Posterior vena cava (tissue), 2 donors: Measurements from ENCODE around the gene B3GALNT2. TPM values are rescaled to one million over a fixed set of nuclear protein-coding genes. Genes with fewer than 3 reads are reported as not detected.
"Not testable (repeated sequence)": the region's sequence is repeated elsewhere in the genome, so short reads cannot be mapped to it uniquely, and the experiment has no call there.

Experiments used
- DNase-seq: peaks from one replicate; pipeline ENCODE4 v3.0.0-alpha.2; 2020; ENCODE audit warnings: low spot score
- intact Hi-C, 2 donors: fragments of 100-400 bp; cut with DNase I; formaldehyde crosslinking; loops; one replicate each; pipeline versions ENCODE4 v1.14.1 to v1.14.2; 2022 to 2023
- total RNA-seq, 2 donors: library from RNA; stranded (reverse); fragmentation: NEBNext Ultra II Directional; extraction: Animal tissue kit (Norgen Biotek cat#: 25700); gene quantifications; one replicate each; pipeline ENCODE4 v1.2.1, GENCODE V29; 2021
- donor health status: DM: yes; HTN: yes; CAD: no.
- donor health status: DM: yes; HTN: yes; CAD: no.

The B3GALNT2 gene
- total RNA-seq, 2 donors from 2014 or later: 31.9 to 32.4 TPM

GRCh38 chr1:235461954-235462353 is 42.3 kb downstream of the B3GALNT2 start:
- DNase-seq: no peak
- intact Hi-C loops: no loop called here

GRCh38 chr1:235460770-235461169 is 43.5 kb downstream of the B3GALNT2 start:
- DNase-seq: no peak
- intact Hi-C loops: no loop called here

GRCh38 chr1:235457856-235458255 is 46.4 kb downstream of the B3GALNT2 start:
- intact Hi-C loops, DNase-seq: not testable (repeated sequence)

GRCh38 chr1:235455823-235456222 is 48.4 kb downstream of the B3GALNT2 start:
- intact Hi-C loops: no loop called here
- no peak for DNase-seq

GRCh38 chr1:235455097-235455496 is 49.2 kb downstream of the B3GALNT2 start:
- no peak for DNase-seq
- intact Hi-C loops: no loop called here

GRCh38 chr1:235454021-235454420 is 50.2 kb downstream of the B3GALNT2 start:
- intact Hi-C loops: no loop called here
- DNase-seq: no peak

GRCh38 chr1:235450886-235451483 is 53.3 kb downstream of the B3GALNT2 start:
- DNase-seq: no peak
- intact Hi-C loops: loop anchor here in 1 of 2 donors (2.0 kb wide), 1 partner anchor 28 kb away; no protein-coding TSS in a partner anchor

GRCh38 chr1:235450433-235450832 is 53.8 kb downstream of the B3GALNT2 start:
- DNase-seq: no peak
- intact Hi-C loops: loop anchor here in 1 of 2 donors (2.0 kb wide), 1 partner anchor 28 kb away; no protein-coding TSS in a partner anchor

GRCh38 chr1:235448616-235449015 is 55.6 kb downstream of the B3GALNT2 start:
- no peak for DNase-seq
- intact Hi-C loops: no loop called here

GRCh38 chr1:235442788-235443429 is 61.3 kb downstream of the B3GALNT2 start:
- DNase-seq: no peak
- intact Hi-C loops: no loop called here

- DNase-seq: no peak
- intact Hi-C loops: no loop called here
These were observed 63.0 kb downstream of the B3GALNT2 start for GRCh38 chr1:235441159-235441685.

GRCh38 chr1:235434001-235434400 is 70.3 kb downstream of the B3GALNT2 start:
- DNase-seq: no peak
- intact Hi-C loops: no loop called here

- intact Hi-C loops: no loop called here
These were observed 73.3 kb downstream of the B3GALNT2 start for GRCh38 chr1:235430991-235431390.

GRCh38 chr1:235429143-235429542 is 75.1 kb downstream of the B3GALNT2 start:
- no peak for DNase-seq
- intact Hi-C loops: no loop called here

More at GRCh38 chr1:235430991-235431390, 73.3 kb downstream of the B3GALNT2 start:
- no peak for DNase-seq

GRCh38 chr1:235427447-235427846 is 76.8 kb downstream of the B3GALNT2 start:
- DNase-seq: no peak
- intact Hi-C loops: no loop called here

- DNase-seq: no peak
- intact Hi-C loops: no loop called here
These were observed 77.6 kb downstream of the B3GALNT2 start for GRCh38 chr1:235426680-235427079.

GRCh38 chr1:235426143-235426542 is 78.1 kb downstream of the B3GALNT2 start:
- DNase-seq: no peak
- intact Hi-C loops: no loop called here

- DNase-seq: no peak
- intact Hi-C loops: no loop called here
These were observed 78.9 kb downstream of the B3GALNT2 start for GRCh38 chr1:235425357-235425756.

- intact Hi-C loops: no loop called here
- no peak for DNase-seq
These were observed 80.2 kb downstream of the B3GALNT2 start for GRCh38 chr1:235424092-235424491.

- DNase-seq: no peak
- intact Hi-C loops: no loop called here
These were observed 81.0 kb downstream of the B3GALNT2 start for GRCh38 chr1:235423214-235423652.

GRCh38 chr1:235421751-235422150 is 82.5 kb downstream of the B3GALNT2 start:
- DNase-seq: no peak
- intact Hi-C loops: no loop called here
